Measurements from ENCODE around the gene KLC1.

DNA sequence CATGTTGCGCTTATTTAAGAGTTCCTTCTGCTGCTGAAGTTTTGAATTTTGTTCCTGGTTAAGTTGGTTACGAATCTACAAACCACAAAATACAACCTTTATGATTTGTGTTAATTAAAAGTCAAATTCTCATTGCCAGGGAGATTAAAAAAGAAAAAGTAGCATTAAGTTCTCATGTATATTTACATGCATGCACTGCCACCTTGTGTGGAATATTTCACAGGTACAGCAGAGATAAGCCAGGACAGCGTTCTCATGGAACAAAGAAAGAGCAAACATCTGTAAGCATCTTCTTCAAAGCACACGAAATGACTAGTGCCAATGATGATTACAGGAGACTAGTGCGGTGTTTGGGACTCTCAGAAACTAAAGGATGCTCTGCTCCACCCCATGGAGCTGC lies 120.8 kb downstream of the KLC1 start:
- no peak for TF ChIP-seq POLR2A (IDR thresholded peaks at IDR 0.05)
- TF ChIP-seq, protein P1, sequence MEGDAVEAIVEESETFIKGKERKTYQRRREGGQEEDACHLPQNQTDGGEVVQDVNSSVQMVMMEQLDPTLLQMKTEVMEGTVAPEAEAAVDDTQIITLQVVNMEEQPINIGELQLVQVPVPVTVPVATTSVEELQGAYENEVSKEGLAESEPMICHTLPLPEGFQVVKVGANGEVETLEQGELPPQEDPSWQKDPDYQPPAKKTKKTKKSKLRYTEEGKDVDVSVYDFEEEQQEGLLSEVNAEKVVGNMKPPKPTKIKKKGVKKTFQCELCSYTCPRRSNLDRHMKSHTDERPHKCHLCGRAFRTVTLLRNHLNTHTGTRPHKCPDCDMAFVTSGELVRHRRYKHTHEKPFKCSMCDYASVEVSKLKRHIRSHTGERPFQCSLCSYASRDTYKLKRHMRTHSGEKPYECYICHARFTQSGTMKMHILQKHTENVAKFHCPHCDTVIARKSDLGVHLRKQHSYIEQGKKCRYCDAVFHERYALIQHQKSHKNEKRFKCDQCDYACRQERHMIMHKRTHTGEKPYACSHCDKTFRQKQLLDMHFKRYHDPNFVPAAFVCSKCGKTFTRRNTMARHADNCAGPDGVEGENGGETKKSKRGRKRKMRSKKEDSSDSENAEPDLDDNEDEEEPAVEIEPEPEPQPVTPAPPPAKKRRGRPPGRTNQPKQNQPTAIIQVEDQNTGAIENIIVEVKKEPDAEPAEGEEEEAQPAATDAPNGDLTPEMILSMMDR (IDR thresholded peaks at IDR 0.05), result no peak
